Esophagus squamous epithelium (tissue), 4 donors: Measurements from ENCODE around the gene MAGI1.

Experiments
- POLR2A ChIP-seq, 4 donors: fragments of 450-650 bp; IDR thresholded peaks; one replicate each; pipeline ENCODE4 v1.6.1; 2017; ENCODE audit warnings: antibody characterized with exemption in 4 of 4, mild to moderate bottlenecking in 4 of 4, moderate library complexity in 3 of 4
- TF ChIP-seq, protein P1 (sequence below), 6 experiments: fragments of 450-650 bp in 4 of 6; fragments of 200-600 bp in 2 of 6; sonication (generic) in 2 of 6; IDR thresholded peaks; one replicate each; pipeline ENCODE4 v1.5.1; 2016 to 2019; ENCODE audit warnings: antibody characterized with exemption in 6 of 6, mild to moderate bottlenecking in 4 of 6, moderate library complexity in 4 of 6

DNA sequence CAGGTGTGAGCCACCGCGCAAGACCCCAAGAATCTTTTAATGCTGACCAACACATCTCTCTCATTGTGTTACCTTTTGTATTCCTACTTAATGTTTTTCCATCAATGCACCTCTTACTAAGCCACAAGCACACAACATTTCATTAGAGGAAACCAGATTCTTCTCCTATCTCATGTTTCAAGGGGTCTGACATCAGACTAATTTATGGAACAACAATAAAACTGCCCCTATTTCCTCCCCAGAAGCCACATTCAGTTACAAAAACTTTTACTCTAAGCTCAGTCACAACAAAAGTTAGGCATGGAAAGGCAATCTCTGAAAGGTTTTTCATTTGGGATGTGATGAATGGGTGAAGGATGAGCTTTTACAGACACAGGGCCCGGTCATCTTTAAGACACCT lies 251.8 kb downstream of the MAGI1 start:
- TF ChIP-seq, protein P1, sequence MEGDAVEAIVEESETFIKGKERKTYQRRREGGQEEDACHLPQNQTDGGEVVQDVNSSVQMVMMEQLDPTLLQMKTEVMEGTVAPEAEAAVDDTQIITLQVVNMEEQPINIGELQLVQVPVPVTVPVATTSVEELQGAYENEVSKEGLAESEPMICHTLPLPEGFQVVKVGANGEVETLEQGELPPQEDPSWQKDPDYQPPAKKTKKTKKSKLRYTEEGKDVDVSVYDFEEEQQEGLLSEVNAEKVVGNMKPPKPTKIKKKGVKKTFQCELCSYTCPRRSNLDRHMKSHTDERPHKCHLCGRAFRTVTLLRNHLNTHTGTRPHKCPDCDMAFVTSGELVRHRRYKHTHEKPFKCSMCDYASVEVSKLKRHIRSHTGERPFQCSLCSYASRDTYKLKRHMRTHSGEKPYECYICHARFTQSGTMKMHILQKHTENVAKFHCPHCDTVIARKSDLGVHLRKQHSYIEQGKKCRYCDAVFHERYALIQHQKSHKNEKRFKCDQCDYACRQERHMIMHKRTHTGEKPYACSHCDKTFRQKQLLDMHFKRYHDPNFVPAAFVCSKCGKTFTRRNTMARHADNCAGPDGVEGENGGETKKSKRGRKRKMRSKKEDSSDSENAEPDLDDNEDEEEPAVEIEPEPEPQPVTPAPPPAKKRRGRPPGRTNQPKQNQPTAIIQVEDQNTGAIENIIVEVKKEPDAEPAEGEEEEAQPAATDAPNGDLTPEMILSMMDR (IDR thresholded peaks at IDR 0.05): no peak
- TF ChIP-seq POLR2A (IDR thresholded peaks at IDR 0.05): no peak
